ENCODE data around the gene OR7E24. TPM values are rescaled to one million over a fixed set of nuclear protein-coding genes. Genes with fewer than 3 reads are reported as not detected.

OR7E24 gene
- polyA plus RNA-seq (2012; ENCODE audit: insufficient read length, low read depth) = not detected

DNA sequence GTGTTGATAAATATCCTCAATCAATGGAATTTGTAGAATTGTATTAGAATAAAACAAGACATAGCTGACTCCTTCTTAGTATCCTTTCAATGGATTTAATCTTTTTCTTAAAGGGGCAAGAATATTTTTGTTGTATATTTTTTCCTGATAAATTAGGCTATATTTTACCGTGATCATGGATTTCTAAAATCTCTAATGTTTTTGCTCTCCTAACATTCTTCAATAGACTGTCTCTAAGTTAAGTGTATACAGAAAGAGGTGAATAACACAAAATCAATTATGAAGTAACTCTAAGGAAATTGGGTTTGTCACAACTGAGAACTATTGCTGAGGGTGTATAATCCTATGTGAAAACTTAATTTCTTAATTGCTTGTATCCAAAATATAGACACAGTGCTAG lies at the start of gene OR7E24:
TSS of gene OR7E24 (plus strand) at position 301 of the 400 bp plus-strand sequence. CDS start 114 bp downstream, outside the sequence.
- TF ChIP-seq TAF1 (IDR thresholded peaks at IDR 0.05; ENCODE audit: borderline replicate concordance, insufficient read depth, low read length) = no peak
- no peak for TF ChIP-seq POLR2AphosphoS5 (IDR thresholded peaks at IDR 0.05; ENCODE audit: low read depth, low read length)
- no peak for TF ChIP-seq FOXP2 (optimal IDR thresholded peaks at IDR 0.05; ENCODE audit: borderline replicate concordance, extremely low read depth, extremely low read length, insufficient read depth)
- no peak for TF ChIP-seq SIN3A (IDR thresholded peaks at IDR 0.05; ENCODE audit: borderline replicate concordance, insufficient read depth, low read length)
- TF ChIP-seq, protein P1, sequence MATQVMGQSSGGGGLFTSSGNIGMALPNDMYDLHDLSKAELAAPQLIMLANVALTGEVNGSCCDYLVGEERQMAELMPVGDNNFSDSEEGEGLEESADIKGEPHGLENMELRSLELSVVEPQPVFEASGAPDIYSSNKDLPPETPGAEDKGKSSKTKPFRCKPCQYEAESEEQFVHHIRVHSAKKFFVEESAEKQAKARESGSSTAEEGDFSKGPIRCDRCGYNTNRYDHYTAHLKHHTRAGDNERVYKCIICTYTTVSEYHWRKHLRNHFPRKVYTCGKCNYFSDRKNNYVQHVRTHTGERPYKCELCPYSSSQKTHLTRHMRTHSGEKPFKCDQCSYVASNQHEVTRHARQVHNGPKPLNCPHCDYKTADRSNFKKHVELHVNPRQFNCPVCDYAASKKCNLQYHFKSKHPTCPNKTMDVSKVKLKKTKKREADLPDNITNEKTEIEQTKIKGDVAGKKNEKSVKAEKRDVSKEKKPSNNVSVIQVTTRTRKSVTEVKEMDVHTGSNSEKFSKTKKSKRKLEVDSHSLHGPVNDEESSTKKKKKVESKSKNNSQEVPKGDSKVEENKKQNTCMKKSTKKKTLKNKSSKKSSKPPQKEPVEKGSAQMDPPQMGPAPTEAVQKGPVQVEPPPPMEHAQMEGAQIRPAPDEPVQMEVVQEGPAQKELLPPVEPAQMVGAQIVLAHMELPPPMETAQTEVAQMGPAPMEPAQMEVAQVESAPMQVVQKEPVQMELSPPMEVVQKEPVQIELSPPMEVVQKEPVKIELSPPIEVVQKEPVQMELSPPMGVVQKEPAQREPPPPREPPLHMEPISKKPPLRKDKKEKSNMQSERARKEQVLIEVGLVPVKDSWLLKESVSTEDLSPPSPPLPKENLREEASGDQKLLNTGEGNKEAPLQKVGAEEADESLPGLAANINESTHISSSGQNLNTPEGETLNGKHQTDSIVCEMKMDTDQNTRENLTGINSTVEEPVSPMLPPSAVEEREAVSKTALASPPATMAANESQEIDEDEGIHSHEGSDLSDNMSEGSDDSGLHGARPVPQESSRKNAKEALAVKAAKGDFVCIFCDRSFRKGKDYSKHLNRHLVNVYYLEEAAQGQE (IDR thresholded peaks at IDR 0.05; ENCODE audit: insufficient read depth in 1 of 2, low read depth in 2 of 2, low read length in 2 of 2) = no peak

DNA sequence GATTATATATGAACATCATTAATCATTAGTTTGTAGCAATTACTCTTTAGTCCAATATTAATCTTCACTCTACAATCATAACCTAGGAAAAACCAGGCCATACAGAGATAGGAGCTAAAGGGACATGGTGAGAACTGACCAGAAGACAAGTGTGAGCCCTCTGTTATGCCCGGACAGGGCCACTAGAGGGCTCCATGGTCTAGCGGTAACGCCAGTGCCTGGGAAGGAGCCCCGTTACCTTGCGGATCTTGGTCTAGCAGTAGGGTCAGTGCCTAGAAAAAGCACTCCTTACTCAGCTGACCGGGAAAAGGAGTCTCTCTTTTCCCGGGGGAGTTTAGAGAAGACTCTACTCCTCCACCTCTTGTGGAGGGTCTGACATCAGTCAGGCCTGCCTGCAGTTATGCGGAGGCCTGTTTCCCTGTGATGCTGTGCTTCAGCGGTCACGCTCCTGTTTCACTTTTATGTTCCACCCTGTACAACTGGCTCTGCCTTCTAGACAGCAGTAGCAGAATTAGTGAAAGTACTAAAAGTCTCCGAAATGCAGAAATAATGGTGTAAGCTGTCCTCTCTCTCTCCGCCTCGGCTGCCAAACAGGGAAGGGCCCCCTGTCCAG lies 45.1 kb upstream of the OR7E24 start:
- TF ChIP-seq, protein P1 (IDR thresholded peaks at IDR 0.05; ENCODE audit: insufficient read depth in 1 of 2, low read depth in 2 of 2, low read length in 2 of 2) = no peak
- TF ChIP-seq SIN3A (IDR thresholded peaks at IDR 0.05; ENCODE audit: borderline replicate concordance, insufficient read depth, low read length) = no peak
- no peak for TF ChIP-seq POLR2AphosphoS5 (IDR thresholded peaks at IDR 0.05; ENCODE audit: low read depth, low read length)
- no peak for TF ChIP-seq FOXP2 (optimal IDR thresholded peaks at IDR 0.05; ENCODE audit: borderline replicate concordance, extremely low read depth, extremely low read length, insufficient read depth)
- no peak for TF ChIP-seq TAF1 (IDR thresholded peaks at IDR 0.05; ENCODE audit: borderline replicate concordance, insufficient read depth, low read length)

DNA sequence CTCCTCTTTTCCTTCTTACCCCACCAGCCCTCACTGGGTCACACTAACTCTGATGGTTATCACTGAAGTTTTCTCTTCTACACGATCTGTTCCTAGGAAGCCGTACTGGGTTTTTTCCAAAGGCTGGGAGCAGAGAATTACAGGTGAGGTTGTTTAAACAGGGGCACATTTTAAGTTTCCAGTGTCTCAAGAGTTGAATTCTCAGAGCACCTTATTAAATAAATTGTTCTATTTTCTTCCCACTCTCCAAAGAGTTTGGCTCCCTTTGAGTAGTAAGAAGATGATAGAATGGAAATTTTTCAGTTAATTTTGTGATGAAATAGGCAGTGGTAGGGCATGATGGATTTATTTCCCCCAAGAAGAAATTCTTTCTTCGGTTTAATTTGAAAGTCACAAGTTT lies 31.2 kb upstream of the OR7E24 start, which contains the start of gene OR7D4:
TSS of gene OR7D4 (minus strand) at position 101 of the 400 bp plus-strand sequence. CDS start 4,752 bp downstream, outside the sequence.
- no peak for TF ChIP-seq FOXP2 (optimal IDR thresholded peaks at IDR 0.05; ENCODE audit: borderline replicate concordance, extremely low read depth, extremely low read length, insufficient read depth)
- no peak for TF ChIP-seq POLR2AphosphoS5 (IDR thresholded peaks at IDR 0.05; ENCODE audit: low read depth, low read length)
- no peak for TF ChIP-seq TAF1 (IDR thresholded peaks at IDR 0.05; ENCODE audit: borderline replicate concordance, insufficient read depth, low read length)

DNA sequence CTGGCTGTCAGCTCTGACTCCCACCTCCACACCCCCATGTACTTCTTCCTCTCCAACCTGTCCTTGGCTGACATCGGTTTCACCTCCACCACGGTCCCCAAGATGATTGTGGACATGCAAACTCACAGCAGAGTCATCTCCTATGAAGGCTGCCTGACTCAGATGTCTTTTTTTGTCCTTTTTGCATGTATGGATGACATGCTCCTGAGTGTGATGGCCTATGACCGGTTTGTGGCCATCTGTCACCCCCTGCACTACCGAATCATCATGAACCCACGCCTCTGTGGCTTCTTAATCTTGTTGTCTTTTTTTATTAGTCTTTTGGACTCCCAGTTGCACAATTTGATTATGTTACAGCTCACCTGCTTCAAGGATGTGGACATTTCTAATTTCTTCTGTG lies 506 bp downstream of the OR7E24 start:
- TF ChIP-seq, protein P1 (IDR thresholded peaks at IDR 0.05; ENCODE audit: insufficient read depth in 1 of 2, low read depth in 2 of 2, low read length in 2 of 2) = no peak
- no peak for TF ChIP-seq TAF1 (IDR thresholded peaks at IDR 0.05; ENCODE audit: borderline replicate concordance, insufficient read depth, low read length)
- no peak for TF ChIP-seq FOXP2 (optimal IDR thresholded peaks at IDR 0.05; ENCODE audit: borderline replicate concordance, extremely low read depth, extremely low read length, insufficient read depth)
- TF ChIP-seq SIN3A (IDR thresholded peaks at IDR 0.05; ENCODE audit: borderline replicate concordance, insufficient read depth, low read length) = no peak
- no peak for TF ChIP-seq POLR2AphosphoS5 (IDR thresholded peaks at IDR 0.05; ENCODE audit: low read depth, low read length)

DNA sequence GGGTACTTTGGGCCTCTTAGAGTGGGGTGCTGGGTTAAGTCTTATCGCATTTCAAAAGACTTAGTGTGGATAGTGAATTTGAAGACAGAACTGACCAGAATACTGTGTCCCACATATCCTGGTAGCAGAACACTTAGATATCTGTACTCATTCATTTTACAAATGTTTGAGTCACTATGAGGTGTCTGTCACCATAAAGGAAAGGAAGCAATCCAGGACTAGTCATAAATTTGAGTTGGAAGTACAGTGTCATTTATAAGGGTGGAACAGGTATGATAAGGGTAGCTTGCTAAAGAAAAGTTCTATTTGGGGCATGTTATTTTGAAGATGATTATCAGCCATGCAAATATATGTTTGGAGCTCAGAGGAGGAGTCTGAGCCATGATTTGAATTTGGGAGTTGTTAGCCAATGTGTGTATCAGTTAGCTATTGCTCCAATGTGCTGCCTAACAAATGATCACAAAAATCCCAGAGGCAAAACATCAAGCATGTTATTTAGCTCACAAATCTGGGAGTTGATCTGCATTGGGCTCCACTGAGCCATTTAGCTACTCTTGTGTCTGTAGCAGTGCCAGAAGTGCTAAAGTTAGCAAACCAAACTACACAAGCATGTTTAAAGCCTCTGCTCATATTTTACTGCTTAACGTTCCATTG lies 38.6 kb downstream of the OR7E24 start:
- TF ChIP-seq, protein P1 (IDR thresholded peaks at IDR 0.05; ENCODE audit: insufficient read depth in 1 of 2, low read depth in 2 of 2, low read length in 2 of 2) = no peak
- TF ChIP-seq SIN3A (IDR thresholded peaks at IDR 0.05; ENCODE audit: borderline replicate concordance, insufficient read depth, low read length) (no peak), TAF1 (IDR thresholded peaks at IDR 0.05; ENCODE audit: borderline replicate concordance, insufficient read depth, low read length) (no peak), POLR2AphosphoS5 (IDR thresholded peaks at IDR 0.05; ENCODE audit: low read depth, low read length) (no peak), FOXP2 (optimal IDR thresholded peaks at IDR 0.05; ENCODE audit: borderline replicate concordance, extremely low read depth, extremely low read length, insufficient read depth) (no peak)

Data from PFSK-1 (cell line).